ENCODE measurements around the gene BPIFA3. TPM values are rescaled to one million over a fixed set of nuclear protein-coding genes. Genes with fewer than 3 reads are reported as not detected.

BPIFA3 gene
- total and polyA plus RNA-seq, 8 donors: not detected

DNA sequence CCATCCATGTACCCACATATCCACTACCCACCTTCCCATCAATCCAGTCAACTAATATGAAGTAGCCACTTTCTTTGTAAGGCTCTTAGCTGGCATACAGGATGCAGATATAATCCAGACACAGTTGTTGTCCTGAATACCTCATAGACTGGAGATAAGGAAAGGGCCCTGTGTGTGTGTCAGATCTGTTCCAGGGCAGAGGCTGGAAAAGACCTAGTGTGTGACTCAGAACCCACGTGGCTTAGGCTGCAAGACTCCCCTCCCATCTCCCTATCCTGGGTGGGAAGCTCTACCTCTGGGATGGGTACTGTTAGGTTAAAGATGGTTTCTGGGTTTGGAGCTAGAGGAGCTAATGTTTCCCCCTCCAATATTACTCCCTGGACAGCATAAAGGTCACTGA, 22.3 kb downstream of the BPIFA3 start:
- Histone ChIP-seq H3K4me1 (no peaks in the 10 kb centered on the region), H3K27me3 (peaks cover 0 to 35% (median 0%) of the 10 kb centered on the region in 3 donors), H3K36me3 (no peaks in the 10 kb centered on the region), H3K9me3 (no peaks in the 10 kb centered on the region), H3K4me3 (no peak overlapping the region), H3K27ac (no peak overlapping the region)
- WGBS, 5 donors: 16 to 33% (median 18%) methylated on average over 1 of the region's 1 CpG
- TF ChIP-seq POLR2AphosphoS5 (IDR thresholded peaks at IDR 0.05) (no peak), POLR2A (IDR thresholded peaks at IDR 0.05) (no peak), EP300 (IDR thresholded peaks at IDR 0.05) (no peak)
- TF ChIP-seq, protein P1, sequence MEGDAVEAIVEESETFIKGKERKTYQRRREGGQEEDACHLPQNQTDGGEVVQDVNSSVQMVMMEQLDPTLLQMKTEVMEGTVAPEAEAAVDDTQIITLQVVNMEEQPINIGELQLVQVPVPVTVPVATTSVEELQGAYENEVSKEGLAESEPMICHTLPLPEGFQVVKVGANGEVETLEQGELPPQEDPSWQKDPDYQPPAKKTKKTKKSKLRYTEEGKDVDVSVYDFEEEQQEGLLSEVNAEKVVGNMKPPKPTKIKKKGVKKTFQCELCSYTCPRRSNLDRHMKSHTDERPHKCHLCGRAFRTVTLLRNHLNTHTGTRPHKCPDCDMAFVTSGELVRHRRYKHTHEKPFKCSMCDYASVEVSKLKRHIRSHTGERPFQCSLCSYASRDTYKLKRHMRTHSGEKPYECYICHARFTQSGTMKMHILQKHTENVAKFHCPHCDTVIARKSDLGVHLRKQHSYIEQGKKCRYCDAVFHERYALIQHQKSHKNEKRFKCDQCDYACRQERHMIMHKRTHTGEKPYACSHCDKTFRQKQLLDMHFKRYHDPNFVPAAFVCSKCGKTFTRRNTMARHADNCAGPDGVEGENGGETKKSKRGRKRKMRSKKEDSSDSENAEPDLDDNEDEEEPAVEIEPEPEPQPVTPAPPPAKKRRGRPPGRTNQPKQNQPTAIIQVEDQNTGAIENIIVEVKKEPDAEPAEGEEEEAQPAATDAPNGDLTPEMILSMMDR (IDR thresholded peaks at IDR 0.05): no peak
- no peak for DNase-seq
- intact Hi-C loops (cut with DNase I; ENCODE audit: low total_unique reads): no loop called here

DNA sequence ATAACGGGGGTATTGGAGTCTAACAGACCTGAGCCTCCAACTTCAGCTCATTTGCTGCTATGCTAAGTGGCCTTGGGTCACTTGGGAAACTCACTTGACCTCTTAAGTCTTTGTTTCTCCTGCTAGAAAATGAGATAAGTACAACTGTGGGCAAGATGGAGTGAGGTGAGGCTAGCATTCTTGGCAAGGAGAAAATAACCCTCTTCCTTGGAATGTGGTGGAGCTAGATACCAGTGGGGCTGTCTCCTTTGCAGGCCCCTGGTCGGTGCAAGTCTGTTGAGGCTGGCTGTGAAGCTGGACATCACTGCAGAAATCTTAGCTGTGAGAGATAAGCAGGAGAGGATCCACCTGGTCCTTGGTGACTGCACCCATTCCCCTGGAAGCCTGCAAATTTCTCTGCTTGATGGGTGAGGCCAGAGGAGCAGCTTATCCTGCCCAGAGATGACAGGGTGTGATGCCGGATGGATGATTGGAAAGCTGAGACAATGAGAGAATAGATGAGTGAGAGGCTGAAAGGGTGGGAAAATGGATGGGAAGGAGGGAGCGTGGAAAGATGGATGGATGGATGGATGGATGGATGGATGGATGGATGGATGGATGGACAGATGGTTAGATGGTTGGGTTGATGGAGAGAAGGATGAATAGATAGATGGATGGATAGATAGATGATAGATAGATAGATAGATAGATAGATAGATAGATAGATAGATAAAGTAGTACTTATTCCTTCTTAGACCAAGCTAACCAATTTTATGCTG, 23.0 kb downstream of the BPIFA3 start:
- Histone ChIP-seq H3K4me1 (no peaks in the 10 kb centered on the region), H3K4me3 (no peak overlapping the region), H3K36me3 (no peaks in the 10 kb centered on the region), H3K27ac (no peak overlapping the region), H3K27me3 (peaks cover 0 to 28% (median 0%) of the 10 kb centered on the region in 3 donors), H3K9me3 (no peaks in the 10 kb centered on the region)
- intact Hi-C loops (cut with DNase I; ENCODE audit: low total_unique reads): loop anchor here (10.0 kb wide), 1 partner anchor 65 kb away; no protein-coding TSS in a partner anchor
- WGBS, 5 donors: 64 to 78% (median 73%) methylated on average over 4 of the region's 4 CpGs
- TF ChIP-seq, protein P1 (IDR thresholded peaks at IDR 0.05): no peak
- TF ChIP-seq EP300 (IDR thresholded peaks at IDR 0.05) (no peak), POLR2AphosphoS5 (IDR thresholded peaks at IDR 0.05) (no peak), POLR2A (IDR thresholded peaks at IDR 0.05) (no peak)
- DNase-seq: no peak

DNA sequence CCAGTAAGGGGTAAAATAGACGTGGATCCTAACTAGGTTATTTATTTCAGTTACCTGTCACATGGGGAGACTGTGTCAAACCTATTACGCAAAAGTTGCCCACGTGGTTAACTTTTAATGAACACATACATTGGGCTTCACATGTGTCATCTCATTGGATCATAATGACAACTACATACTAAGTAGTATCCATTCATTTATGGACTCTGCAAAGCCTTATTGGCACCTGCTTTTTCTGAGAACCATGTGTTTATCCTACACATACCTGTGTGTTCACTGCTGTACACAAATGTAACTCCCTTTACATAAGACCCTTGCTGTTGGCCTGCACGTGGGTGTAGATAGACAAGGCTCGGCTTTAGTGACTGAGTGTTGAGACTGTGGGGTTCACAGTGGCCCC, 23.8 kb downstream of the BPIFA3 start:
- Histone ChIP-seq H3K9me3 (no peaks in the 10 kb centered on the region), H3K27ac (no peak overlapping the region), H3K27me3 (peaks cover 0 to 20% (median 0%) of the 10 kb centered on the region in 3 donors), H3K36me3 (no peaks in the 10 kb centered on the region), H3K4me3 (no peak overlapping the region), H3K4me1 (no peaks in the 10 kb centered on the region)
- TF ChIP-seq EP300 (IDR thresholded peaks at IDR 0.05): no peak
- no peak for TF ChIP-seq POLR2AphosphoS5 (IDR thresholded peaks at IDR 0.05)
- TF ChIP-seq, protein P1 (IDR thresholded peaks at IDR 0.05): no peak
- TF ChIP-seq POLR2A (IDR thresholded peaks at IDR 0.05): no peak
- DNase-seq: no peak
- intact Hi-C loops (cut with DNase I; ENCODE audit: low total_unique reads): loop anchor here (10.0 kb wide), 1 partner anchor 64 kb away; no protein-coding TSS in a partner anchor
- WGBS, 5 donors: 55 to 74% (median 68%) methylated on average over 5 of the region's 5 CpGs

DNA sequence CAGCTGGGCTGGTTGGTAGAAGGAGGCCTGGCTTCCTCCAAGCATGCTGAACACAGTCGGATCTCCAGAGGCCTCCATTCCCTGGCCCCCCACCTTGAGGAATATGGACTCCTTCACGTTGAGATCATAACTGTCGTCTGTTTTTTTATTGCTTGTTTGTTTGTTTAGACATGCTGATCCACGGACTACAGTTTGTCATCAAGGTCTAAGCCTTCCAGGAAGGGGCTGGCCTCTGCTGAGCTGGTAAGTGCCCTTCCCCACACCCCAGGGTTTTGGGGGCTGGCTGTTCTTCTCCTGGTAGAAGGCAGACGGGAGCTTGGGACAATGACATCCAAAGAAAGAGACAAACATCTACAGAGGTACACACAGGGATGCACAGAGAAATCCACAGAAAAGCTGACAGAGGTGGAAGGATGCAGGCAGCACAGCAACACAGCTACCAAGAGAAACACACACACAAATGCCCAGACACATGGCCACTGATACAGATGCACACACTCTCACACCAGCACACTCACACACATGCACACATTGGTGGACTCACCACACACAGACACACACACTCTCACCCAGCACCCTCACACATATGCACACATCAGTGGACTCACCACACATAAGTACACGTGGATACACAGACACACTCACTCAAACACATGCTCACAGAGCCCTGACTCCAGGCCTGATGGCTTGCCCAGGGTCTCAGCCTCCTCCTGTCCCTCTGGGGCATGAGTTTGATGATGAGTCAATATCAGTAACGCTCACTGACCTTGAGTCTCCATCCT, 25.4 kb downstream of the BPIFA3 start:
- no peak overlapping the region for H3K4me3 ChIP-seq
- H3K27me3 ChIP-seq: peaks cover 0 to 8% (median 0%) of the 10 kb centered on the region in 3 donors
- no peaks in the 10 kb centered on the region for H3K36me3 ChIP-seq
- TF ChIP-seq EP300 (IDR thresholded peaks at IDR 0.05) (no peak), POLR2AphosphoS5 (IDR thresholded peaks at IDR 0.05) (no peak), POLR2A (IDR thresholded peaks at IDR 0.05) (no peak)
- TF ChIP-seq, protein P1 (IDR thresholded peaks at IDR 0.05): no peak
- 70 to 75% (median 70%) methylated on average over 6 to 7 of the region's 7 CpGs for WGBS, 5 donors
- no peak for DNase-seq
- H3K27ac ChIP-seq: no peak overlapping the region
- intact Hi-C loops (cut with DNase I; ENCODE audit: low total_unique reads): loop anchor here (10.0 kb wide), 1 partner anchor 62 kb away; no protein-coding TSS in a partner anchor
- H3K4me1 ChIP-seq: no peaks in the 10 kb centered on the region
- no peaks in the 10 kb centered on the region for H3K9me3 ChIP-seq

All from stomach (tissue), 9 donors.